ENCODE results near the gene PACSIN3. TPM values are rescaled to one million over a fixed set of nuclear protein-coding genes. Genes with fewer than 3 reads are reported as not detected.

Gene PACSIN3
- total and polyA plus RNA-seq, 2 of the 8 experiments (the other 6 are each of a cell fraction or from before 2014, with no cell fraction given): 23.8 to 47.2 TPM

GRCh38 chr11:47161890-47162289, 24.3 kb downstream of the PACSIN3 start:
- no peak overlapping the region for H3K4ac ChIP-seq (replicated peaks; ENCODE audit: insufficient read length, low read depth, low read length)
- H2AK5ac ChIP-seq (ENCODE audit: low read depth, low read length): no peak overlapping the region
- H3K14ac ChIP-seq (ENCODE audit: insufficient read length): no peak overlapping the region
- CTCF ChIA-PET (ENCODE audit: partially characterized antibody): interaction anchor here (0.6 to 4.2 kb wide), 25 partner anchors 9 to 438 kb away, joined by 3 to 32 read pairs (median 4); partner anchors contain the start of gene ARFGAP2
- no peaks in the 10 kb centered on the region for H3K4me1 ChIP-seq (replicated peaks in 1 of 4; ENCODE audit: control insufficient read depth in 3 of 4, insufficient read depth in 4 of 4, low read length in 3 of 4)
- H3K79me1 ChIP-seq (ENCODE audit: low read depth, low read length): no peaks in the 10 kb centered on the region
- DNase-seq (ENCODE audit: low read depth in 1 of 2, low spot score in 2 of 2) (no peak), FAIRE-seq (no peak)
- no peak overlapping the region for H2BK12ac ChIP-seq (ENCODE audit: low read depth, low read length)
- H3K4me3 ChIP-seq (ENCODE audit: extremely low read depth in 1 of 4, insufficient read depth in 2 of 4, low read depth in 3 of 4, low read length in 4 of 4): no peak overlapping the region
- no peak overlapping the region for H3K56ac ChIP-seq (replicated peaks; ENCODE audit: insufficient read length, low read depth, low read length)
- no peaks in the 10 kb centered on the region for H3K9me3 ChIP-seq (ENCODE audit: insufficient read depth in 2 of 2, low read depth in 1 of 2, low read length in 1 of 2)
- H4K91ac ChIP-seq (replicated peaks; ENCODE audit: insufficient read length, low read length): no peak overlapping the region
- no peaks in the 10 kb centered on the region for H3K23me2 ChIP-seq (ENCODE audit: low read depth, low read length)
- no peak overlapping the region for H3K27ac ChIP-seq (ENCODE audit: low read depth, low read length)
- H3K79me2 ChIP-seq (ENCODE audit: control insufficient read depth in 1 of 2, insufficient read depth in 2 of 2, low read length in 2 of 2): no peaks in the 10 kb centered on the region
- H4K8ac ChIP-seq (ENCODE audit: extremely low read depth, insufficient read depth, low read length): no peak overlapping the region
- H3K4me2 ChIP-seq (ENCODE audit: insufficient read depth in 1 of 2, low read depth in 2 of 2, low read length in 2 of 2): no peak overlapping the region
- H2BK20ac ChIP-seq (ENCODE audit: low read length): no peak overlapping the region
- H3K27me3 ChIP-seq (replicated peaks in 1 of 4; ENCODE audit: control insufficient read depth in 3 of 4, extremely low read depth in 1 of 4, insufficient read depth in 3 of 4, low read length in 3 of 4): no peaks in the 10 kb centered on the region
- H4K5ac ChIP-seq (ENCODE audit: insufficient read length, low read depth, low read length): no peak overlapping the region
- peaks cover 11 to 24% (median 20%) of the 10 kb centered on the region in 4 experiments; a peak in 7 of 8 replicates for H3K36me3 ChIP-seq (ENCODE audit: control insufficient read depth in 2 of 4, insufficient read depth in 4 of 4, low read length in 3 of 4)
- no peak overlapping the region for H3K23ac ChIP-seq (ENCODE audit: insufficient read length)
- H2BK120ac ChIP-seq (replicated peaks; ENCODE audit: low read depth, low read length): no peak overlapping the region
- 82% methylated on average over 9 of the region's 9 CpGs; no CpG with 5 or more reads in 1 of the 2 experiments for WGBS, 2 experiments (ENCODE audit: extremely low coverage in 1 of 2, insufficient coverage in 1 of 2, insufficient read length in 1 of 2, insufficient replicate concordance in 2 of 2, low coverage in 1 of 2, low lambda C conversion rate in 2 of 2, missing lambda C conversion rate in 1 of 2)
- no peak overlapping the region for H2BK15ac ChIP-seq (ENCODE audit: low read length)
- no peak overlapping the region for H2AFZ ChIP-seq (ENCODE audit: low read length)
- peaks cover 0 to 7% of the 10 kb centered on the region in 2 experiments for H4K20me1 ChIP-seq (replicated peaks in 1 of 2; ENCODE audit: control insufficient read depth in 1 of 2, insufficient read depth in 2 of 2, low read length in 2 of 2)
- no peak overlapping the region for H3K18ac ChIP-seq (ENCODE audit: extremely low read depth, low read length)
- H3K9ac ChIP-seq (replicated peaks in 1 of 4; ENCODE audit: extremely low read depth in 1 of 4, low read depth in 3 of 4, low read length in 3 of 4): no peak overlapping the region; a peak in 1 of 7 replicates
- POLR2A ChIA-PET (ENCODE audit: partially characterized antibody): interaction anchor here (0.5 to 3.2 kb wide), 14 partner anchors 9 to 443 kb away, joined by 3 to 17 read pairs (median 4); partner anchors contain the start of genes ARFGAP2, DDB2 and F2
- H2BK5ac ChIP-seq (ENCODE audit: low read depth, low read length): no peak overlapping the region
- TF ChIP-seq EP300 (IDR thresholded peaks at IDR 0.05; ENCODE audit: borderline replicate concordance in 1 of 2, low read depth in 2 of 2, low read length in 2 of 2) (no peak), POU5F1 (IDR thresholded peaks at IDR 0.05; ENCODE audit: low read depth, low read length) (no peak), HDAC6 (IDR thresholded peaks at IDR 0.05; ENCODE audit: low read depth, low read length) (no peak), GABPA (IDR thresholded peaks at IDR 0.05; ENCODE audit: borderline replicate concordance, insufficient read depth, low read length) (no peak), EGR1 (IDR thresholded peaks at IDR 0.05; ENCODE audit: borderline replicate concordance, low read depth, low read length) (no peak), RAD21 (IDR thresholded peaks at IDR 0.05 in 1 of 2, conservative IDR thresholded peaks at IDR 0.05 in 1 of 2; ENCODE audit: low read depth in 2 of 2, low read length in 2 of 2) (no peak), NRF1 (IDR thresholded peaks at IDR 0.05; ENCODE audit: low read depth, low read length) (no peak)
